ENCODE measurements around the gene HUNK.

- TF ChIP-seq, protein P1, sequence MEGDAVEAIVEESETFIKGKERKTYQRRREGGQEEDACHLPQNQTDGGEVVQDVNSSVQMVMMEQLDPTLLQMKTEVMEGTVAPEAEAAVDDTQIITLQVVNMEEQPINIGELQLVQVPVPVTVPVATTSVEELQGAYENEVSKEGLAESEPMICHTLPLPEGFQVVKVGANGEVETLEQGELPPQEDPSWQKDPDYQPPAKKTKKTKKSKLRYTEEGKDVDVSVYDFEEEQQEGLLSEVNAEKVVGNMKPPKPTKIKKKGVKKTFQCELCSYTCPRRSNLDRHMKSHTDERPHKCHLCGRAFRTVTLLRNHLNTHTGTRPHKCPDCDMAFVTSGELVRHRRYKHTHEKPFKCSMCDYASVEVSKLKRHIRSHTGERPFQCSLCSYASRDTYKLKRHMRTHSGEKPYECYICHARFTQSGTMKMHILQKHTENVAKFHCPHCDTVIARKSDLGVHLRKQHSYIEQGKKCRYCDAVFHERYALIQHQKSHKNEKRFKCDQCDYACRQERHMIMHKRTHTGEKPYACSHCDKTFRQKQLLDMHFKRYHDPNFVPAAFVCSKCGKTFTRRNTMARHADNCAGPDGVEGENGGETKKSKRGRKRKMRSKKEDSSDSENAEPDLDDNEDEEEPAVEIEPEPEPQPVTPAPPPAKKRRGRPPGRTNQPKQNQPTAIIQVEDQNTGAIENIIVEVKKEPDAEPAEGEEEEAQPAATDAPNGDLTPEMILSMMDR (IDR thresholded peaks at IDR 0.05), result no peak
- TF ChIP-seq ZFX (IDR thresholded peaks at IDR 0.05; ENCODE audit: borderline replicate concordance), result no peak
Observed at GRCh38 chr21:31952828-31953227, 80.0 kb downstream of the HUNK start.

Measured in 22Rv1 (cell line).